SK-N-SH (cell line): ENCODE measurements around the gene CAMK4. TPM values are rescaled to one million over a fixed set of nuclear protein-coding genes. Genes with fewer than 3 reads are reported as not detected.

Source experiments
- CTCF ChIA-PET: fragments of 300-600, 350-600 bp; formaldehyde crosslinking; extraction: SDS; loops from one replicate; lab custom pipeline; 2021; lab: Yijun Ruan, JAX
- POLR2A ChIA-PET: fragments of 350-600 bp; sonication (Branson Sonifier 250); formaldehyde crosslinking; extraction: SDS; loops from one replicate; lab custom pipeline; 2020; ENCODE audit warnings: antibody characterized with exemption, inconsistent platforms; lab: Yijun Ruan, JAX
- DNase-seq: peaks from one replicate; pipeline ENCODE4 v3.0.0; 2012
- H2AFZ ChIP-seq: fragments of 200-600 bp; sonication (generic); 2 replicates; pipeline ENCODE4 v1.8.1; 2016; ENCODE audit warnings: antibody characterized with exemption, mild to moderate bottlenecking, low read depth
- H3F3A ChIP-seq: fragments of 200-600 bp; sonication (generic); replicated peaks from 2 replicates; pipeline ENCODE3; 2016; ENCODE audit warnings: antibody characterized with exemption, mild to moderate bottlenecking; ENCODE audit not compliant: insufficient read depth
- H3K27ac ChIP-seq, 2 experiments: fragments of 200-500 bp in 1 of 2; fragments of 200-600 bp in 1 of 2; sonication (Bioruptor generic) in 1 of 2; sonication (generic), shearing (Covaris generic) in 1 of 2; 2 replicates each; pipeline versions ENCODE4 v1.5.1 to v1.6.1; 2014 to 2016; ENCODE audit warnings: low read depth in 2 of 2, inconsistent platforms in 1 of 2, low read length in 1 of 2, mild to moderate bottlenecking in 1 of 2, mixed read lengths in 1 of 2
- H3K27me3 ChIP-seq: fragments of 200-600 bp; sonication (generic), shearing (Covaris generic); 2 replicates; pipeline ENCODE4 v1.6.1; 2016; ENCODE audit warnings: mixed run types; ENCODE audit not compliant: insufficient read depth
- H3K36me3 ChIP-seq, 2 experiments: fragments of 200-500 bp in 1 of 2; fragments of 200-600 bp in 1 of 2; sonication (Bioruptor generic) in 1 of 2; sonication (generic) in 1 of 2; replicated peaks in 1 of 2; 2 replicates each; pipeline versions ENCODE3 to v1.5.1; 2014 to 2016; ENCODE audit warnings: low read length in 1 of 2, mild to moderate bottlenecking in 1 of 2; ENCODE audit not compliant: insufficient read depth in 2 of 2, control insufficient read depth in 1 of 2
- H3K4me1 ChIP-seq, 2 experiments: fragments of 200-500 bp in 1 of 2; fragments of 200-600 bp in 1 of 2; sonication (Bioruptor generic) in 1 of 2; sonication (generic), shearing (Covaris generic) in 1 of 2; 2 replicates each; pipeline versions ENCODE4 v1.5.1 to v1.6.1; 2014 to 2016; ENCODE audit warnings: low read depth in 1 of 2, low read length in 1 of 2, mixed run types in 1 of 2; ENCODE audit not compliant: insufficient read depth in 2 of 2, control insufficient read depth in 1 of 2
- H3K4me2 ChIP-seq: fragments of 200-600 bp; sonication (generic), shearing (Covaris generic); 2 replicates; pipeline ENCODE4 v1.6.1; 2017; ENCODE audit warnings: mixed run types
- H3K4me3 ChIP-seq, 2 experiments: fragments of 200-500 bp in 1 of 2; fragments of 200-600 bp in 1 of 2; sonication (Bioruptor generic) in 1 of 2; sonication (generic), shearing (Covaris generic) in 1 of 2; 2 replicates each; pipeline versions ENCODE4 v1.5.1 to v1.8.1; 2014 to 2016; ENCODE audit warnings: low read depth in 2 of 2, inconsistent platforms in 1 of 2, low read length in 1 of 2, mild to moderate bottlenecking in 1 of 2, mixed read lengths in 1 of 2, moderate library complexity in 1 of 2
- H3K79me2 ChIP-seq: fragments of 200-600 bp; sonication (generic); 2 replicates; pipeline ENCODE4 v1.8.1; 2017; ENCODE audit warnings: mild to moderate bottlenecking; ENCODE audit not compliant: insufficient read depth
- H3K9ac ChIP-seq: fragments of 200-600 bp; sonication (generic); 2 replicates; pipeline ENCODE4 v1.6.1; 2017; ENCODE audit warnings: mixed run types
- H3K9me2 ChIP-seq: fragments of 200-600 bp; sonication (generic); 2 replicates; pipeline ENCODE4 v1.6.1; 2017; ENCODE audit warnings: mixed run types
- H3K9me3 ChIP-seq: fragments of 200-600 bp; sonication (generic); 2 replicates; pipeline ENCODE4 v1.6.1; 2017; ENCODE audit warnings: mixed run types, mild to moderate bottlenecking, moderate library complexity
- H4K20me1 ChIP-seq: fragments of 200-600 bp; sonication (generic); 2 replicates; pipeline ENCODE4 v1.6.1; 2017; ENCODE audit warnings: mild to moderate bottlenecking, mixed run types; ENCODE audit not compliant: insufficient read depth
- ELF1 ChIP-seq: IDR thresholded peaks from 2 replicates; pipeline ENCODE4 v1.4.0; 2012
- EZH2phosphoT487 ChIP-seq: fragments of 200-600 bp; sonication (generic); IDR thresholded peaks from 2 replicates; pipeline ENCODE4 v1.6.1; 2017; ENCODE audit warnings: low read depth, mixed run types, mild to moderate bottlenecking, antibody characterized with exemption, moderate library complexity, borderline replicate concordance
- FOXJ3 ChIP-seq: sonication (generic); formaldehyde crosslinking; IDR thresholded peaks from 2 replicates; pipeline ENCODE4 v1.5.1; 2020; ENCODE audit warnings: mild to moderate bottlenecking, missing genetic modification reagents
- FOXM1 ChIP-seq: IDR thresholded peaks from 2 replicates; pipeline ENCODE4 v1.4.0; 2012; ENCODE audit warnings: low read depth, mild to moderate bottlenecking
- GABPA ChIP-seq: IDR thresholded peaks from 2 replicates; pipeline ENCODE4 v1.4.0; 2012; ENCODE audit warnings: low read depth, mild to moderate bottlenecking
- GATA2 ChIP-seq: sonication (generic); formaldehyde crosslinking; IDR thresholded peaks from 2 replicates; pipeline ENCODE4 v1.5.0; 2020; ENCODE audit warnings: mild to moderate bottlenecking, missing genetic modification reagents
- JUND ChIP-seq: IDR thresholded peaks from 2 replicates; pipeline ENCODE4 v1.4.0; 2012
- NRF1 ChIP-seq: IDR thresholded peaks from 2 replicates; pipeline ENCODE4 v1.6.1; 2012; ENCODE audit warnings: low read depth, mild to moderate bottlenecking, low read length
- PBX3 ChIP-seq: IDR thresholded peaks from 2 replicates; pipeline ENCODE4; 2012
- RAD21 ChIP-seq: IDR thresholded peaks from 2 replicates; pipeline ENCODE4 v1.6.1; 2012; ENCODE audit warnings: mild to moderate bottlenecking, low read length
- REST ChIP-seq: IDR thresholded peaks from 2 replicates; pipeline ENCODE4 v1.6.1; 2012; ENCODE audit warnings: mild to moderate bottlenecking, low read depth, low read length, moderate library complexity
- RFX5 ChIP-seq: IDR thresholded peaks from 2 replicates; pipeline ENCODE4 v1.6.1; 2012; ENCODE audit warnings: mild to moderate bottlenecking, improper control_type of control experiment, low read length
- RXRA ChIP-seq: IDR thresholded peaks from 2 replicates; pipeline ENCODE4 v1.4.0; 2012; ENCODE audit warnings: low read depth, mild to moderate bottlenecking, borderline replicate concordance
- SMC3 ChIP-seq: IDR thresholded peaks from 2 replicates; pipeline ENCODE4 v1.6.1; 2012; ENCODE audit warnings: low read depth, low read length, improper control_type of control experiment
- TCF12 ChIP-seq: IDR thresholded peaks from 2 replicates; pipeline ENCODE4 v1.4.0; 2012
- TEAD4 ChIP-seq: IDR thresholded peaks from 2 replicates; pipeline ENCODE4 v1.4.0; 2012; ENCODE audit warnings: mild to moderate bottlenecking, borderline replicate concordance; ENCODE audit not compliant: insufficient read depth
- YY1 ChIP-seq: IDR thresholded peaks from 2 replicates; pipeline ENCODE4 v1.4.0; 2012; ENCODE audit warnings: low read depth, mild to moderate bottlenecking
- WGBS: methylation state at CpG from one replicate; pipeline ENCODE4 v1.1.6; 2017; ENCODE audit warnings: low lambda C conversion rate; 5-methylcytosine and 5-hydroxymethylcytosine counted together
- polyA plus RNA-seq, 3 experiments: library from polyadenylated mRNA; depleted of rRNA; stranded (reverse); fragments of >200 nt; gene quantifications; 2 replicates each; pipeline ENCODE4 v1.2.3, GENCODE V29; 2012
- TF ChIP-seq, protein P1 (sequence below): fragments of 150-350 bp; IDR thresholded peaks from 2 replicates; pipeline ENCODE4 v1.6.1; 2017; ENCODE audit warnings: antibody characterized with exemption, low read length, low read depth, borderline replicate concordance

CAMK4 gene
- polyA plus RNA-seq, 1 of the 3 experiments (the other 2 are of a cell fraction), result 4.1 TPM

DNA sequence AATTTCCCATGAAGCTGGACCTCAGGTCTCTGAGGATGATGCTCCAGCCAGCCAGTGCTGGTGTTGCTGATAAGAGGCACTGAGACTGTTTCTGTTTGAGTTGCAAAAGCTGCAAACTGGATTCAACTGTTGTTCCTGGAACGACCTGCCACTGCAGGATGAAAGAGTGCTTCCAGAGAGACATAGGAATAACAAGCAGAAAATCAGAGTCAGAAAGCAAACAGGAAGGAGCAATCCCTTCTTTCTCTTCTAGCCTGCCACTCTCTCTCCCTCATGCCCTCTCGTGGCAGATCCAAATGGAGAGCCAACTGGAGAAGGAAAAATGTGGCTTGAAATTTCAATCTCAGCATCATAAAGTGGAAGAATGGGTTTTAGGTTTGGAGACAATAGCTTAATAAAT is 177.7 kb downstream of the CAMK4 start:
- CTCF ChIA-PET, result interaction anchor here (1.0 kb wide), 1 partner anchor 9 kb away, joined by 3 read pairs; no protein-coding TSS in a partner anchor
- Histone ChIP-seq H3K9me3 (no peaks in the 10 kb centered on the region), H3F3A (no peaks in the 10 kb centered on the region), H2AFZ (no peak overlapping the region), H3K27ac (no peak overlapping the region), H3K36me3 (peaks cover 0 to 2% of the 10 kb centered on the region in 2 experiments), H3K4me1 (no peaks in the 10 kb centered on the region), H3K4me2 (no peak overlapping the region), H3K9me2 (no peaks in the 10 kb centered on the region), H4K20me1 (no peaks in the 10 kb centered on the region), H3K4me3 (no peak overlapping the region), H3K9ac (no peak overlapping the region), H3K79me2 (no peaks in the 10 kb centered on the region), H3K27me3 (no peaks in the 10 kb centered on the region)
- WGBS, result 62% methylated on average over 2 of the region's 2 CpGs
- TF ChIP-seq YY1, result no peak
- TF ChIP-seq TEAD4, result no peak
- TF ChIP-seq SMC3, result no peak
- no peak for TF ChIP-seq JUND
- no peak for TF ChIP-seq TCF12
- no peak for TF ChIP-seq GABPA
- TF ChIP-seq FOXM1, result no peak
- no peak for TF ChIP-seq FOXJ3 (CRISPR knock-in tag)
- no peak for TF ChIP-seq RXRA
- TF ChIP-seq RFX5, result no peak
- TF ChIP-seq RAD21, result no peak
- TF ChIP-seq, protein P1, sequence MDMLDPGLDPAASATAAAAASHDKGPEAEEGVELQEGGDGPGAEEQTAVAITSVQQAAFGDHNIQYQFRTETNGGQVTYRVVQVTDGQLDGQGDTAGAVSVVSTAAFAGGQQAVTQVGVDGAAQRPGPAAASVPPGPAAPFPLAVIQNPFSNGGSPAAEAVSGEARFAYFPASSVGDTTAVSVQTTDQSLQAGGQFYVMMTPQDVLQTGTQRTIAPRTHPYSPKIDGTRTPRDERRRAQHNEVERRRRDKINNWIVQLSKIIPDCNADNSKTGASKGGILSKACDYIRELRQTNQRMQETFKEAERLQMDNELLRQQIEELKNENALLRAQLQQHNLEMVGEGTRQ, result no peak
- TF ChIP-seq EZH2phosphoT487, result no peak
- TF ChIP-seq NRF1, result no peak
- no peak for TF ChIP-seq GATA2 (CRISPR knock-in tag)
- no peak for TF ChIP-seq PBX3
- TF ChIP-seq ELF1, result no peak
- TF ChIP-seq REST, result no peak
- TF ChIP-seq, all 33 proteins: peak for 0
- no peak for DNase-seq
- POLR2A ChIA-PET, result interaction anchor here (0.8 kb wide), 1 partner anchor 15 kb away, joined by 3 read pairs; no protein-coding TSS in a partner anchor
